ENCODE results near the gene ZNF345. TPM values are rescaled to one million over a fixed set of nuclear protein-coding genes. Genes with fewer than 3 reads are reported as not detected.

Gene ZNF345
- polyA plus RNA-seq, 1 of the 3 experiments (the other 2 are of a cell fraction), result 2.4 TPM

- TF ChIP-seq POLR2AphosphoS5 (IDR thresholded peaks at IDR 0.05; ENCODE audit: low read depth, low read length), result no peak
- TF ChIP-seq SIN3A (IDR thresholded peaks at IDR 0.05; ENCODE audit: borderline replicate concordance, low read depth, low read length), result no peak
- H3K4me3 ChIP-seq (ENCODE audit: low read depth in 2 of 2, low read length in 1 of 2), result peak overlapping the region; percentile 57 to 76
- H3K79me2 ChIP-seq (ENCODE audit: insufficient read depth), result peaks cover 47% of the 10 kb centered on the region
- no peaks in the 10 kb centered on the region for H3F3A ChIP-seq (replicated peaks; ENCODE audit: insufficient read depth)
- H3K27ac ChIP-seq (ENCODE audit: low read depth in 2 of 2, low read length in 1 of 2), result peak overlapping the region; percentile 71 to 98; a peak in 3 of 4 replicates
- H2AFZ ChIP-seq (ENCODE audit: low read depth), result peak overlapping the region; percentile 92; the same call in 1 of the 2 replicates
- no peaks in the 10 kb centered on the region for H3K9me2 ChIP-seq
- WGBS (ENCODE audit: low lambda C conversion rate), result 27% methylated on average over 8 of the region's 8 CpGs
- H3K4me1 ChIP-seq (ENCODE audit: control insufficient read depth in 1 of 2, insufficient read depth in 2 of 2, low read depth in 1 of 2, low read length in 1 of 2), result peaks cover 0 to 5% of the 10 kb centered on the region in 2 experiments; a peak in 1 of 4 replicates
- H3K36me3 ChIP-seq (replicated peaks in 1 of 2; ENCODE audit: control insufficient read depth in 1 of 2, insufficient read depth in 2 of 2, low read length in 1 of 2), result peaks cover 6 to 41% of the 10 kb centered on the region in 2 experiments
- H3K9me3 ChIP-seq, result peaks cover 10% of the 10 kb centered on the region; the same call in 1 of the 2 replicates
- ChIA-PET CTCF (interaction anchor here (0.6 to 1.5 kb wide), 2 partner anchors 13 to 1886 kb away, joined by 3 to 5 read pairs; partner anchors contain the start of gene ZNF345), POLR2A (interaction anchor here (0.5 to 2.8 kb wide), 6 partner anchors 12 to 348 kb away, joined by 3 to 67 read pairs (median 4); partner anchors contain the start of genes ZNF345, ZNF566 and ZNF850)
- peak; percentile 19 for DNase-seq
- peak overlapping the region; percentile 83 for H3K4me2 ChIP-seq
- peak overlapping the region; percentile 79 for H3K9ac ChIP-seq
- no peaks in the 10 kb centered on the region for H3K27me3 ChIP-seq (ENCODE audit: insufficient read depth)
- H4K20me1 ChIP-seq (ENCODE audit: insufficient read depth), result no peaks in the 10 kb centered on the region
These were observed 13.3 kb upstream of the ZNF345 start for GRCh38 chr19:36837176-36837905.

GRCh38 chr19:36837906-36838783 lies 12.5 kb upstream of the ZNF345 start, which contains the start of gene ZNF790:
Gene ZNF790 (minus strand): TSS chr19:36838387. CDS start chr19:36825619, 12,768 bp downstream.
- peak within 1 kb of the TSS; percentile 71 to 98 for H3K27ac ChIP-seq (ENCODE audit: low read depth in 2 of 2, low read length in 1 of 2)
- CTCF ChIA-PET, result interaction anchor here (1.5 kb wide), 1 partner anchor 12 kb away, joined by 5 read pairs; the partner anchor contains the start of gene ZNF345
- peaks cover 0 to 5% of the 10 kb centered on the region in 2 experiments; a peak in 1 of 4 replicates for H3K4me1 ChIP-seq (ENCODE audit: control insufficient read depth in 1 of 2, insufficient read depth in 2 of 2, low read depth in 1 of 2, low read length in 1 of 2)
- WGBS (ENCODE audit: low lambda C conversion rate), result 3% methylated on average over 53 of the region's 56 CpGs
- no peaks in the 10 kb centered on the region for H3F3A ChIP-seq (replicated peaks; ENCODE audit: insufficient read depth)
- no peaks in the 10 kb centered on the region for H4K20me1 ChIP-seq (ENCODE audit: insufficient read depth)
- DNase-seq, result peak; percentile 86
- POLR2A ChIA-PET, result interaction anchor here (0.5 to 2.8 kb wide), 7 partner anchors 11 to 349 kb away, joined by 3 to 67 read pairs (median 4); partner anchors contain the start of genes ZNF345, ZNF566, ZNF568 and ZNF850
- H3K4me2 ChIP-seq, result peak within 1 kb of the TSS; percentile 83
- H3K9ac ChIP-seq, result peak within 1 kb of the TSS; percentile 79
- peak within 1 kb of the TSS; percentile 57 to 76 for H3K4me3 ChIP-seq (ENCODE audit: low read depth in 2 of 2, low read length in 1 of 2)
- H2AFZ ChIP-seq (ENCODE audit: low read depth), result peak within 1 kb of the TSS; percentile 92
- H3K27me3 ChIP-seq (ENCODE audit: insufficient read depth), result no peaks in the 10 kb centered on the region
- H3K36me3 ChIP-seq (replicated peaks in 1 of 2; ENCODE audit: control insufficient read depth in 1 of 2, insufficient read depth in 2 of 2, low read length in 1 of 2), result peaks cover 6 to 34% of the 10 kb centered on the region in 2 experiments
- H3K79me2 ChIP-seq (ENCODE audit: insufficient read depth), result peaks cover 40% of the 10 kb centered on the region
- peaks cover 10% of the 10 kb centered on the region; the same call in 1 of the 2 replicates for H3K9me3 ChIP-seq
- H3K9me2 ChIP-seq, result no peaks in the 10 kb centered on the region
- TF ChIP-seq TAF1 (IDR thresholded peaks at IDR 0.05; ENCODE audit: borderline replicate concordance, low read depth, low read length), result peak; percentile 54
- peak in 1 of 2 experiments; percentile 28; a peak in 1 of 4 replicates for TF ChIP-seq EP300 (IDR thresholded peaks at IDR 0.05; ENCODE audit: borderline replicate concordance in 1 of 2, low read depth in 1 of 2, low read length in 1 of 2)
- peak; percentile 35; the same call in 1 of the 2 replicates for TF ChIP-seq NRF1 (IDR thresholded peaks at IDR 0.05; ENCODE audit: low read depth, low read length)
- no peak for TF ChIP-seq RAD21 (IDR thresholded peaks at IDR 0.05; ENCODE audit: low read length)
- peak; percentile 92 for TF ChIP-seq CHD2 (IDR thresholded peaks at IDR 0.05; ENCODE audit: low read length, partially characterized antibody)
- TF ChIP-seq USF2 (IDR thresholded peaks at IDR 0.05; ENCODE audit: borderline replicate concordance, low read depth, low read length), result no peak
- TF ChIP-seq USF1 (IDR thresholded peaks at IDR 0.05; ENCODE audit: borderline replicate concordance, low read depth), result 0 out of 2 replicates have a peak, but pooled peaks have one; percentile 20
- TF ChIP-seq MXI1 (IDR thresholded peaks at IDR 0.05; ENCODE audit: low read depth, low read length), result peak; percentile 83
- TF ChIP-seq ELF1 (IDR thresholded peaks at IDR 0.05), result peak; percentile 87
- no peak for TF ChIP-seq TEAD4 (IDR thresholded peaks at IDR 0.05; ENCODE audit: borderline replicate concordance, insufficient read depth)
- TF ChIP-seq EZH2phosphoT487 (IDR thresholded peaks at IDR 0.05; ENCODE audit: borderline replicate concordance, low read depth), result no peak
- TF ChIP-seq YY1 (IDR thresholded peaks at IDR 0.05; ENCODE audit: low read depth), result peak; percentile 89
- no peak; the same call in 1 of the 2 replicates for TF ChIP-seq RFX5 (IDR thresholded peaks at IDR 0.05; ENCODE audit: low read length)
- TF ChIP-seq TCF12 (IDR thresholded peaks at IDR 0.05), result peak; percentile 36; the same call in 1 of the 2 replicates
- TF ChIP-seq FOSL2 (IDR thresholded peaks at IDR 0.05; ENCODE audit: borderline replicate concordance, low read depth), result no peak
- TF ChIP-seq PBX3 (IDR thresholded peaks at IDR 0.05), result peak; percentile 10; the same call in 1 of the 2 replicates
- TF ChIP-seq RCOR1 (IDR thresholded peaks at IDR 0.05; ENCODE audit: low read length), result no peak; the same call in 1 of the 2 replicates
- no peak for TF ChIP-seq RXRA (IDR thresholded peaks at IDR 0.05; ENCODE audit: borderline replicate concordance, low read depth)
